ENCODE results near the gene RGS6. TPM values are rescaled to one million over a fixed set of nuclear protein-coding genes. Genes with fewer than 3 reads are reported as not detected.

RGS6 gene
- total RNA-seq, 1 donor from 2014 or later: 2.8 TPM

- Mint-ChIP-seq H3K9me3 (peaks cover 3% of the 10 kb centered on the region), H3K27ac (ENCODE audit: unreplicated experiment) (no peak overlapping the region), H3K36me3 (ENCODE audit: low read depth) (peaks cover 2% of the 10 kb centered on the region), H3K4me3 (no peak overlapping the region), H3K27me3 (ENCODE audit: low read depth) (no peaks in the 10 kb centered on the region), H3K4me1 (peaks cover 35% of the 10 kb centered on the region)
- no peak for TF ChIP-seq CTCF (conservative IDR thresholded peaks at IDR 0.05)
- no peak for DNase-seq (ENCODE audit: low read depth, low spot score)
These were observed 516.0 kb downstream of the RGS6 start for GRCh38 chr14:72448212-72448611.

GRCh38 chr14:72450473-72451044, 518.3 kb downstream of the RGS6 start:
- TF ChIP-seq CTCF (conservative IDR thresholded peaks at IDR 0.05): no peak
- H3K4me3 Mint-ChIP-seq: no peak overlapping the region
- H3K27ac Mint-ChIP-seq (ENCODE audit: unreplicated experiment): peak overlapping the region; percentile 97

GRCh38 chr14:72451054-72451972, 519.1 kb downstream of the RGS6 start:
- Mint-ChIP-seq H3K36me3 (ENCODE audit: low read depth) (peaks cover 2% of the 10 kb centered on the region), H3K4me1 (peaks cover 40% of the 10 kb centered on the region), H3K9me3 (peaks cover 3% of the 10 kb centered on the region), H3K4me3 (no peak overlapping the region), H3K27ac (ENCODE audit: unreplicated experiment) (peak overlapping the region; percentile 97), H3K27me3 (ENCODE audit: low read depth) (no peaks in the 10 kb centered on the region)
- TF ChIP-seq CTCF (conservative IDR thresholded peaks at IDR 0.05): no peak
- DNase-seq (ENCODE audit: low read depth, low spot score): no peak

More at GRCh38 chr14:72450473-72451044, 518.3 kb downstream of the RGS6 start:
- H3K36me3 Mint-ChIP-seq (ENCODE audit: low read depth): peaks cover 2% of the 10 kb centered on the region
- no peak for DNase-seq (ENCODE audit: low read depth, low spot score)
- H3K9me3 Mint-ChIP-seq: peaks cover 3% of the 10 kb centered on the region
- no peaks in the 10 kb centered on the region for H3K27me3 Mint-ChIP-seq (ENCODE audit: low read depth)
- H3K4me1 Mint-ChIP-seq: peaks cover 40% of the 10 kb centered on the region

- Mint-ChIP-seq H3K9me3 (peaks cover 3% of the 10 kb centered on the region), H3K36me3 (ENCODE audit: low read depth) (peaks cover 2% of the 10 kb centered on the region), H3K4me1 (peaks cover 40% of the 10 kb centered on the region), H3K4me3 (no peak overlapping the region), H3K27ac (ENCODE audit: unreplicated experiment) (peak overlapping the region; percentile 2), H3K27me3 (ENCODE audit: low read depth) (no peaks in the 10 kb centered on the region)
- no peak for DNase-seq (ENCODE audit: low read depth, low spot score)
- no peak for TF ChIP-seq CTCF (conservative IDR thresholded peaks at IDR 0.05)
These were observed 520.5 kb downstream of the RGS6 start for GRCh38 chr14:72452774-72453173.

- Mint-ChIP-seq H3K4me3 (no peak overlapping the region), H3K27me3 (ENCODE audit: low read depth) (no peaks in the 10 kb centered on the region), H3K36me3 (ENCODE audit: low read depth) (peaks cover 2% of the 10 kb centered on the region), H3K4me1 (peaks cover 36% of the 10 kb centered on the region), H3K27ac (ENCODE audit: unreplicated experiment) (no peak overlapping the region), H3K9me3 (peaks cover 3% of the 10 kb centered on the region)
- no peak for TF ChIP-seq CTCF (conservative IDR thresholded peaks at IDR 0.05)
- DNase-seq (ENCODE audit: low read depth, low spot score): no peak
These were observed 522.3 kb downstream of the RGS6 start for GRCh38 chr14:72454388-72455160.

Data from neural crest cell (in vitro differentiated cells).